ENCODE data around the gene MEF2C.

Gene MEF2C

GRCh38 chr5:88718736-88719135, 164.2 kb downstream of the MEF2C start:
- DNase-seq (ENCODE audit: low read depth, low spot score), result no peak

- DNase-seq (ENCODE audit: low read depth, low spot score), result no peak
These were observed 166.9 kb downstream of the MEF2C start for GRCh38 chr5:88716101-88716500.

- no peak for DNase-seq (ENCODE audit: low read depth, low spot score)
These were observed 167.5 kb downstream of the MEF2C start for GRCh38 chr5:88715503-88715902.

- no peak for DNase-seq (ENCODE audit: low read depth, low spot score)
These were observed 169.2 kb downstream of the MEF2C start for GRCh38 chr5:88713818-88714217.

- no peak for DNase-seq (ENCODE audit: low read depth, low spot score)
These were observed 174.1 kb downstream of the MEF2C start for GRCh38 chr5:88708682-88709398.

- no peak for DNase-seq (ENCODE audit: low read depth, low spot score)
These were observed 175.0 kb downstream of the MEF2C start for GRCh38 chr5:88708021-88708420.

GRCh38 chr5:88707216-88707965, 175.6 kb downstream of the MEF2C start:
- DNase-seq (ENCODE audit: low read depth, low spot score), result no peak

- no peak for DNase-seq (ENCODE audit: low read depth, low spot score)
These were observed 180.7 kb downstream of the MEF2C start for GRCh38 chr5:88702332-88702731.

- DNase-seq (ENCODE audit: low read depth, low spot score), result no peak
These were observed 182.9 kb downstream of the MEF2C start for GRCh38 chr5:88700121-88700520.

GRCh38 chr5:88698290-88698689, 184.7 kb downstream of the MEF2C start:
- no peak for DNase-seq (ENCODE audit: low read depth, low spot score)

GRCh38 chr5:88696466-88696865, 186.5 kb downstream of the MEF2C start:
- DNase-seq (ENCODE audit: low read depth, low spot score), result no peak

GRCh38 chr5:88695931-88696330, 187.1 kb downstream of the MEF2C start:
- DNase-seq (ENCODE audit: low read depth, low spot score), result no peak

GRCh38 chr5:88695232-88695631, 187.8 kb downstream of the MEF2C start:
- no peak for DNase-seq (ENCODE audit: low read depth, low spot score)

GRCh38 chr5:88694023-88694679, 188.8 kb downstream of the MEF2C start:
- DNase-seq (ENCODE audit: low read depth, low spot score), result no peak

- DNase-seq (ENCODE audit: low read depth, low spot score), result no peak
These were observed 189.7 kb downstream of the MEF2C start for GRCh38 chr5:88693071-88693932.

- DNase-seq (ENCODE audit: low read depth, low spot score), result no peak
These were observed 190.8 kb downstream of the MEF2C start for GRCh38 chr5:88691945-88692868.

- DNase-seq (ENCODE audit: low read depth, low spot score), result no peak
These were observed 191.8 kb downstream of the MEF2C start for GRCh38 chr5:88691230-88691582.

GRCh38 chr5:88690409-88691229, 192.4 kb downstream of the MEF2C start:
- DNase-seq (ENCODE audit: low read depth, low spot score), result no peak

GRCh38 chr5:88689668-88690408, 193.1 kb downstream of the MEF2C start:
- no peak for DNase-seq (ENCODE audit: low read depth, low spot score)

Measured in smooth muscle cell of the brain vasculature (primary cell).